Trophoblast cell (in vitro differentiated cells and primary cell): ENCODE measurements around the gene KRTAP1-5.

Experiments
- DNase-seq, 2 donors: peaks; one replicate each; pipeline ENCODE4 v3.0.0-alpha.2; 2016
- H2AFZ ChIP-seq: 2 replicates; pipeline ENCODE4 v1.6.1; 2013; ENCODE audit warnings: low read length, moderate library complexity, mild to moderate bottlenecking; ENCODE audit not compliant: insufficient read depth, poor library complexity
- H2AK5ac ChIP-seq: 2 replicates; pipeline ENCODE4 v1.6.1; 2013; ENCODE audit warnings: mild to moderate bottlenecking, low read length
- H2BK120ac ChIP-seq: 2 replicates; pipeline ENCODE4 v1.6.1; 2013; ENCODE audit warnings: low read length, mild to moderate bottlenecking, moderate library complexity; ENCODE audit not compliant: insufficient read depth, poor library complexity
- H2BK12ac ChIP-seq: 2 replicates; pipeline ENCODE4 v1.6.1; 2013; ENCODE audit warnings: mild to moderate bottlenecking, low read length, moderate library complexity
- H2BK5ac ChIP-seq: 2 replicates; pipeline ENCODE4 v1.6.1; 2013; ENCODE audit warnings: low read length, low read depth, moderate library complexity, mild to moderate bottlenecking; ENCODE audit not compliant: poor library complexity
- H3K14ac ChIP-seq: 2 replicates; pipeline ENCODE4 v1.6.1; 2013; ENCODE audit warnings: mild to moderate bottlenecking, low read length
- H3K18ac ChIP-seq: 2 replicates; pipeline ENCODE4 v1.6.1; 2013; ENCODE audit warnings: mild to moderate bottlenecking, low read length
- H3K23ac ChIP-seq: 2 replicates; pipeline ENCODE4 v1.6.1; 2013; ENCODE audit warnings: low read length
- H3K27ac ChIP-seq: 2 replicates; pipeline ENCODE4 v1.5.1; 2013; ENCODE audit warnings: low read depth, mild to moderate bottlenecking, inconsistent platforms, low read length, moderate library complexity
- H3K27me3 ChIP-seq: 2 replicates; pipeline ENCODE4 v1.6.1; 2013; ENCODE audit warnings: inconsistent platforms, mild to moderate bottlenecking, low read length, moderate library complexity; ENCODE audit not compliant: insufficient read depth
- H3K36me3 ChIP-seq, 2 experiments: 1 replicate in 1 of 2; 2 replicates in 1 of 2; pipeline ENCODE4 v1.6.1; 2013; ENCODE audit warnings: low read length in 2 of 2, mild to moderate bottlenecking in 2 of 2, moderate library complexity in 1 of 2; ENCODE audit not compliant: insufficient read depth in 2 of 2, control insufficient read depth in 1 of 2
- H3K4ac ChIP-seq: 2 replicates; pipeline ENCODE4 v1.6.1; 2013; ENCODE audit warnings: low read depth, mild to moderate bottlenecking, low read length, moderate library complexity
- H3K4me1 ChIP-seq, 2 experiments: 1 replicate in 1 of 2; 2 replicates in 1 of 2; pipeline ENCODE4 v1.6.1; 2013; ENCODE audit warnings: low read length in 2 of 2, mild to moderate bottlenecking in 2 of 2, moderate library complexity in 1 of 2; ENCODE audit not compliant: insufficient read depth in 2 of 2, control insufficient read depth in 1 of 2
- H3K4me2 ChIP-seq: 2 replicates; pipeline ENCODE4 v1.6.1; 2013; ENCODE audit warnings: inconsistent platforms, mild to moderate bottlenecking, low read length, moderate library complexity
- H3K4me3 ChIP-seq: 2 replicates; pipeline ENCODE4 v1.5.1; 2013; ENCODE audit warnings: mild to moderate bottlenecking, low read depth, low read length, inconsistent platforms
- H3K79me1 ChIP-seq: one replicate; pipeline ENCODE4 v1.6.1; 2013; ENCODE audit warnings: low read length
- H3K79me2 ChIP-seq: 2 replicates; pipeline ENCODE4 v1.6.1; 2013; ENCODE audit warnings: low read length, mild to moderate bottlenecking; ENCODE audit not compliant: control insufficient read depth, insufficient read depth, poor library complexity
- H3K9ac ChIP-seq: 2 replicates; pipeline ENCODE4 v1.6.1; 2013; ENCODE audit warnings: mild to moderate bottlenecking, low read length
- H3K9me3 ChIP-seq: 2 replicates; pipeline ENCODE4 v1.6.1; 2013; ENCODE audit warnings: low read depth, mild to moderate bottlenecking, control low read depth, inconsistent platforms, low read length; ENCODE audit not compliant: insufficient read depth
- H4K12ac ChIP-seq: 2 replicates; pipeline ENCODE4 v1.6.1; 2013; ENCODE audit warnings: low read depth, mild to moderate bottlenecking, low read length, moderate library complexity
- H4K8ac ChIP-seq: 2 replicates; pipeline ENCODE4 v1.6.1; 2013; ENCODE audit warnings: low read depth, mild to moderate bottlenecking, low read length, moderate library complexity
- H4K91ac ChIP-seq: one replicate; pipeline ENCODE4 v1.6.1; 2013; ENCODE audit warnings: low read depth, mild to moderate bottlenecking, low read length, moderate library complexity
- WGBS: extraction: QIAGEN DNeasy Blood & Tissue Kit; methylation state at CpG from one replicate; pipeline ENCODE4 v1.1.7; 2013; ENCODE audit warnings: missing lambda C conversion rate; ENCODE audit not compliant: insufficient read length, insufficient coverage; ENCODE audit errors: extremely low coverage; 5-methylcytosine and 5-hydroxymethylcytosine counted together

KRTAP1-5 gene

GRCh38 chr17:41004397-41004796 lies 22.6 kb downstream of the KRTAP1-5 start:
- Histone ChIP-seq H4K8ac (no peak overlapping the region), H3K23ac (no peak overlapping the region), H2BK5ac (no peak overlapping the region), H3K14ac (no peak overlapping the region), H3K27me3 (no peaks in the 10 kb centered on the region), H3K4me1 (peaks cover 4% of the 10 kb centered on the region in 2 experiments), H4K12ac (no peak overlapping the region), H3K36me3 (no peaks in the 10 kb centered on the region), H2AFZ (no peak overlapping the region), H3K4me3 (no peak overlapping the region), H4K91ac (no peak overlapping the region), H3K27ac (no peak overlapping the region), H3K4ac (no peak overlapping the region), H3K9ac (no peak overlapping the region), H2BK12ac (no peak overlapping the region), H3K18ac (no peak overlapping the region), H2AK5ac (no peak overlapping the region), H3K79me1 (peaks cover 2% of the 10 kb centered on the region), H2BK120ac (no peak overlapping the region), H3K9me3 (no peaks in the 10 kb centered on the region), H3K79me2 (no peaks in the 10 kb centered on the region), H3K4me2 (no peak overlapping the region)
- no CpG with 5 or more reads among the region's 3 CpGs for WGBS
- no peak for DNase-seq

GRCh38 chr17:41003926-41004325 lies 23.1 kb downstream of the KRTAP1-5 start:
- no CpG with 5 or more reads among the region's 4 CpGs for WGBS
- H3K4ac ChIP-seq = no peak overlapping the region

DNA sequence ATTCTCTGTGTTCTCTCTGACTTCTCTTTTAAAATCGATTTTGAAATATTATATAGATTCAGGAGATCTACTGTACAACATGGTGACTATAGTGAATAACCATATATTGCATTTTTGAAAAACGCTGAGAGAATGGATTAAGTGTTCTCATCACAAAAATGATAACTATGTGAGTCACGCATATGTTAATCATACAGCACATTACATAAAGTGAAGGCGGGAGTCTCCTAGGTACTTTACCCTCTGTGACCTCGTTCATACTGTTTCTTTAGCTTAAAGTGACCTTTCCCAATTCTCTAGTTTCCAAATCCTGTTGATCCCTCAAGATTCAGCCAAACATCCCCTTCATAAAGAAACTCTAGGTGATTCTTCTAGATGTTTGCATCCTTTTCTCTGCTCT lies 24.2 kb downstream of the KRTAP1-5 start:
- H3K23ac ChIP-seq = no peak overlapping the region
- H3K18ac ChIP-seq = no peak overlapping the region
- H3K4me2 ChIP-seq = no peak overlapping the region
- no peak overlapping the region for H3K4me3 ChIP-seq
- no peaks in the 10 kb centered on the region for H3K79me2 ChIP-seq
- no peak overlapping the region for H3K9ac ChIP-seq
- H3K4ac ChIP-seq = no peak overlapping the region
- no peaks in the 10 kb centered on the region for H3K4me1 ChIP-seq
- no peak for DNase-seq
- H3K9me3 ChIP-seq = no peaks in the 10 kb centered on the region
- no CpG with 5 or more reads among the region's 5 CpGs for WGBS
- H4K12ac ChIP-seq = no peak overlapping the region
- no peaks in the 10 kb centered on the region for H3K27me3 ChIP-seq
- no peak overlapping the region for H4K8ac ChIP-seq
- no peaks in the 10 kb centered on the region for H3K36me3 ChIP-seq
- H4K91ac ChIP-seq = no peak overlapping the region
- no peak overlapping the region for H2BK12ac ChIP-seq
- no peak overlapping the region for H2BK120ac ChIP-seq
- H2AFZ ChIP-seq = no peak overlapping the region
- no peak overlapping the region for H2BK5ac ChIP-seq
- H2AK5ac ChIP-seq = no peak overlapping the region
- H3K79me1 ChIP-seq = no peaks in the 10 kb centered on the region
- H3K27ac ChIP-seq = no peak overlapping the region
- no peak overlapping the region for H3K14ac ChIP-seq

More at GRCh38 chr17:41003926-41004325, 23.1 kb downstream of the KRTAP1-5 start:
- Histone ChIP-seq H3K14ac (no peak overlapping the region), H3K23ac (no peak overlapping the region), H3K27me3 (no peaks in the 10 kb centered on the region), H3K79me2 (no peaks in the 10 kb centered on the region), H3K18ac (no peak overlapping the region), H3K27ac (no peak overlapping the region), H2AK5ac (no peak overlapping the region), H4K8ac (no peak overlapping the region), H3K4me2 (no peak overlapping the region), H2BK5ac (no peak overlapping the region), H3K9ac (no peak overlapping the region), H2BK12ac (no peak overlapping the region), H3K9me3 (no peaks in the 10 kb centered on the region), H3K79me1 (peaks cover 2% of the 10 kb centered on the region), H4K12ac (no peak overlapping the region), H3K4me3 (no peak overlapping the region), H3K4me1 (peaks cover 3% of the 10 kb centered on the region in 2 experiments), H2AFZ (no peak overlapping the region), H2BK120ac (no peak overlapping the region), H4K91ac (no peak overlapping the region), H3K36me3 (no peaks in the 10 kb centered on the region)
- no peak for DNase-seq

- no peak for DNase-seq
- Histone ChIP-seq H2BK5ac (no peak overlapping the region), H3K27ac (no peak overlapping the region), H2BK12ac (no peak overlapping the region), H3K27me3 (no peaks in the 10 kb centered on the region), H3K4me3 (no peak overlapping the region), H2AFZ (no peak overlapping the region), H3K14ac (no peak overlapping the region), H3K9ac (no peak overlapping the region), H3K4ac (no peak overlapping the region), H3K79me1 (no peaks in the 10 kb centered on the region), H3K9me3 (no peaks in the 10 kb centered on the region), H4K8ac (no peak overlapping the region), H2AK5ac (no peak overlapping the region), H2BK120ac (no peak overlapping the region), H3K4me1 (no peaks in the 10 kb centered on the region), H3K36me3 (no peaks in the 10 kb centered on the region), H4K91ac (no peak overlapping the region), H3K79me2 (no peaks in the 10 kb centered on the region), H3K4me2 (no peak overlapping the region), H4K12ac (no peak overlapping the region), H3K23ac (no peak overlapping the region), H3K18ac (no peak overlapping the region)
- WGBS = no CpG with 5 or more reads among the region's 4 CpGs
Observed at GRCh38 chr17:41001795-41002194, 25.2 kb downstream of the KRTAP1-5 start.
